Ramos (cell line): Measurements from ENCODE around the gene BICRA.

Source experiments
- in situ Hi-C: fragments of 300-500 bp; cut with MboI; formaldehyde crosslinking; loops from one replicate; pipeline ENCODE4 v1.14.3; 2022; ENCODE audit warnings: low sequenced_read_pairs; ENCODE audit not compliant: unreplicated experiment

The BICRA gene

DNA sequence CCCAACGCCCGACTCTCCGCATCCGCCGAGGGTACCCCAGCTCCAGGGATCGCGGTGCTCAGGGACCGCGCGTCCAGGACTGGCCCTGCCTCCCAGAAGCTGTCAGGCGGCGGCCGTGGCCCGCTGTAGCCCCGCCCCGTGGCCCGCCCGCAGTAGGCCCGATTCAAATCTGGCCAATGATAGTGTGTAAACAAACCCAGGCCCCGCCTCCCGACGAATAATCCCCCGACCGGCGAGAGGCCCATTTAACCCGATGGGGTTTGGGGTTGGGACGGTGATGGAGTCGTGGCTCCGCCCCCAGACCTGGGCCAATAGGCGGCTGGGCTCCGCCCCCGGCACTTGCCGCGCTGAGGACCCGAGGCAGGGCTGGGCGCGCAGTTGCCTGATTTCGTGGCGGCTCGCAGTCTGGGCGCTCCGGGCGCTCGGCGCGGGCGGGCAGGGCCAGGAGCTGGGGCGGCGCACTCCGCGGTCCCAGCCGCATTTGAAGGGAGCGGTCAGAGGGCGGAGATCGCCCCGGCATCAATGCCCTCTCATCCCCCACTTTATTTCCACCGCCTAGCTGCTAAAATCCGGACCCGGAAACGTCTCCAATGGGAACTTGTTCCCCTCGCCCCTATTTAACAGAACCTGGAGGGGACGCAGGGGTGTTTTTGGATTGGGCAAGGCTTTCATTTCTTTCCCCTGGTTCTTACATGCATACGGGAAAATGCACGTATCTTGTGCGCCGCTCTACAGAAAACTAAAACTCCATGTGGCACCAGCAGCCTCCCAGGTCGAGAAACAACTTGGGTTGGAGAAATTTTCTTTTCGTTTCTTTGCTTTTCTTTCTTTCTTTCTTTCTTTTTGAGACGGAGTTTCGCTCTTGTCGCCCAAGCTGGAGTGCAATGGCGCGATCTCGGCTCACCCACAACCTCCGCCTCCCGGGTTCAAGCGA lies 8.4 kb upstream of the BICRA start:
- in situ Hi-C loops: no loop called here

DNA sequence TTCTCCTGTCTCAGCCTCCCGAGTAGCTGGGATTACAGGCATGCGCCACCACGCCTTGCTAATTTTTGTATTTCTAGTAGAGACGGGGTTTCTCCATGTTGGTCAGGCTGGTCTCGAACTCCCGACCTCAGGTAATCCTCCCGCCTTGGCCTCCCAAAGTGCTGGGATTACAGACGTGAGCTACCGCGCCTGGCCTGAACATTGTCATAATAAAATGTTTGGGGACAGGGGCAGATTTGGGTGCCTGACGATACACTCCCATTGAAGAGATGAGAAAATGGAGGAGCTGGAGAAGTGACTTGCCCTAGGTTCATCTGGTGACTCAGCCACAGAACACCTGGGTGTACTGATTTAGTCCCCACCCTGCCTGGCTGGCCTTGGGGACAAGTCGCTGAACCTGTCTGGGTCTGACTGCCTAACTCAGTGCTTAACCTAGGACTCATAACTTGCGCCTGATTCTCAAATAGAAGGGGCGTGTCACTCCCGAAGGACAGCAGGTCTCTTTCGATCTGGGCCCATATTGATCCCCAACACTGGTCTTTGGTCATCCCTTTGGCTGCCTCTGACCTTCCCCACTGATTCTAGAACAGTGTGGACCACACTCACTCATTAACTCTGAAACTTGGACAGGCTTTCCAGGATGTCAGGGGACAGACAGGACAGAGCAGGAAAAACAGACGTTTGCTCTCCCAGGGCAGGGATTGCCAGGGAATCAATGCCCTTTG lies 7.6 kb upstream of the BICRA start:
- in situ Hi-C loops: no loop called here

DNA sequence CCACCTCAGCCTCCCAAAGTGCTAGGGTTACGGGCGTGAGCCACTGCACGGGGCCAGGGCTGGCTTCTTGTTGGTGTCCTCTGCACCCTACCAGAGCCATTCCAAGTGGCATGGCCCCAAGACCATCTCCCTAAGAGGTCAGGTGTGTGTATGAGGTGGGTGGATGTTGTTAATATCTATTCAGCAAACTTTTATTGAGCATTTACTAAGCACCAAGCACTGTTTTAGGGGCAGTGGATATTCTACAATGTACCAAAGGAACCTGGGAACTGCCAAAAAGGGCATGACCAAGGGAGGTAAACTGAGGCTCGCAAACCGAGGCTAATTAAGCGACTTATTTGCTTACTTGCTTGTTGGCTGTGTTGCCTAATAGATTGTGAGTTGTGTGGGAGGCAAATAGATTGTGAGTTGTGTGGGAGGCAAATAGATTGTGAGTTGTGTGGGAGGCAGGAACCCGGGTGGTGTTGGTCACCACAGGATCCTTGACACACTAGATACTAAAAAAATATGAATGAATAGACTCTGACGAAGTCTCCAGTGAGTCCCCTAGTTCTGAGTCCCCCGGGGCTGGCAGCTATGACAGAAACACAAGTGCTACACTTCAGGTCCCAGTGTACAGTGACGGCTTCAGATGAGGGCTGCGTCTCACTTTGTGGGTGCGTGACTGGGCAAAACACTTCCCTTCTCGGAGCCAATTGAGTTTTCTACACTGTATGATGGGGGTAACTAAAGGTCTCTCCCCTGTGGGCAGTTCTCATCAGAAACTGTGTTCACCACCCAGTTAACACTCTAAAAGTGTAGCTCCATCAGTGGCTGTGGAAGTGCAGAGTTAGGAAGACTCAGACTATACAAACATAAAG lies 5.0 kb upstream of the BICRA start:
- in situ Hi-C loops: no loop called here

DNA sequence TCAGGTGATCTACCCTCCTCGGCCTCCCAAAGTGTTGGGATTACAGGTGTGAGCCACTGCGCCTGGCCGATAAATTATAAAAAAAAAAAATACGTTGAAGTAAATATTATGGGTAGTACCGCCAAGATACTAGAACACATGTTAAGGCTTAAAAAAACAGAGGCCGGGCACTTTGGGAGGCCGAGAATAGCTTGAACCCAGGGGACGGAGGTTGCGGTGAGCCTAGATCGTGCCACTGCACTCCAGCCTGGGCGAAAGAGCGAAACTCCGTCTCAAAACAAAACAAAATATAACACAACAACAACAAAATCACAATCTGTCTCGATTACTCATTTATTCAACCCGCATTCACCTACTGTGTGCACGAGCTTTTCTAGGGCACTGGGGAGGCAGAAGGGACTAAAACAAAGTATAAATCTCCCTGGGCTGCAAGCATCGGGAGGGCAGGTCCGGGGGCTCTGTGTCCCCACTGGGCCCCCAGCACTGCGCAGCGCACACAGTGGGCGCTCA lies 1.3 kb upstream of the BICRA start:
- in situ Hi-C loops: no loop called here

DNA sequence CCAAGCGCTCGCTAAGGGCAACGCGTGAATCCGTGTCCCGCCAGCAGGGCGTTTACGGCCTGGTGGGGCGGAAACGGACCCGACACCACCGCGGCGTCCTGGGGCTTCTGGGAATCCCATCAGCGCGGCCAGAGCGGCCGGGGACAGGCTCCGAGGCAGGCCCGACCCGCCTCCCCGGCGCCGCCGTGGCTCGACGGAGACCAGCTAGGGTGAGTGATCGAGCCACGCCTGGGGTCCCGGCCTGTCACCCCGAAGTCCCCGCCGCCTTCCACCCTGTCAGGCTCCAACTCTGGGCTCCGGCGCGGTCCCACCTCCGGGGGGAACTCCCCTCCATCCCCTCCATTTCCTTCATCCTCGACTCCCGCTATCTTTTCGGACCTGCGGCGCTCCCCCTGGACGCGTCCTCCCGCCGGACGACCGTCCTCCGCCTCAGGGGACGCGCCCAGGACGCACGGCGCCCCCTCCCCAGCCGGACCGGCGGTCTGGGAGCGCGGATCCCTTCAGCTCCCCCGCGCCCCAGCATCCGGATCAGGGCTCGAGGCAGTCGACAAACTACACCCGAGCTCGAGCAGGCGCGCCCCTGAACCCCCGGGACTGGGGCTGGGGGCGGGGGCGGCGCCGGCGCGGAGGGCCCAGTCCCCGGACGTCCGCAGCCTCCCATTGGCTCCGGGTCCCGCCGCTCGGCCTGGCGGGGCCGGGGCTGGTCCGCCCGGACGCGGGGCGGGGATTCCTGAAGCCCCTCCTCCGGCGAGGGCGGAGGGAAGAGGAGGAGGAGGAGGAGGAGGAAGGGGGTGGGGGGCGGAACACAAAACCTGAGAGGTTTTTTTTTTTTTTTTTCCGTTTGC lies 638 bp upstream of the BICRA start:
- in situ Hi-C loops: no loop called here

DNA sequence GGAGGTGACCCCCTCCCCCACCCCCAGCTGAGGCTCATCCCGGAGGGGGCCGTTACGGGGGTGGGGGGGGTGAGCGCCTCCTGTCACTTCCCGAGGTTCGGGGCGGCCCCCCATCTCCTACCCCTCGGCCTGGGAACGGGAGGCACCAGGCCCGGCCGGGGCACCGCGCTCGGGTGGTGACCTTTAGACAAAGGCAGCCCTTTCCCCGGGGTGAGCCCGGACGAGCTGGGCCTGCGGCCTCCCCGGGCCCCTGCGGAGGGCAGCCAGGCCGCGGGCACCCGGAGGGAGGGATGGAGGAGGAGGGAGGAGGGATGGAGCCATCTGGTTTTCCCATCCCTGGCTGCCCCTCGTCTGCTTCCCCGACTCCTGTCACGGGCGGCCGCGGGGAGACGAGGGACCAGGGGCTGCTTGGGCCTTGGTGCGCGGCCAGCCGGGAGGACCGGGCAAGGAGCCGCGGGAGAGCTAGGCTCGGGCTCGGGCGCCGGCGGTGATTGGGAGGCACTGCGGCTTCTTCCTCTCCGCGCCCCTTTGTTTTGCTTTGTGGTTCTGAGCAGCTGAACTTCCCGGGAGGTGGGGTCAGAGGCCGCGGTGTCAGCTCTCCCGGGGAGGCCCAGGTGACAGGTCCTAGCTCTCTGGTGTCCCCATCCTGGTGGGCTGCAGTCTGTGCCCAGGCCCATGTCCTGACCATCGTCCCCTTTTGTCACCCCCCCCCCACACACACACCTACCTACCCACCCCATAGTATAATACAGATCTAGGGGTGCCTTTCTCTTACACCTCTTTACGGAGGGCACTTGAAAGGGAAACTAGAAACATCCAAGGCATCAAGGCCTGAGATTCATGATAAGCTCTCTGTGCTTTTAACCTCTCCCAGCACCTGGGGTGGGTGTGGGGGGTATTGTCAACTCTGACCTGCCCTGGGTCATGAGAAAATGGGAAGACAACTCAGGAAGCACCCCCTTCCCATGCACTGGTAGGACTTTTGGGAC lies 1.3 kb downstream of the BICRA start:
- in situ Hi-C loops: no loop called here

DNA sequence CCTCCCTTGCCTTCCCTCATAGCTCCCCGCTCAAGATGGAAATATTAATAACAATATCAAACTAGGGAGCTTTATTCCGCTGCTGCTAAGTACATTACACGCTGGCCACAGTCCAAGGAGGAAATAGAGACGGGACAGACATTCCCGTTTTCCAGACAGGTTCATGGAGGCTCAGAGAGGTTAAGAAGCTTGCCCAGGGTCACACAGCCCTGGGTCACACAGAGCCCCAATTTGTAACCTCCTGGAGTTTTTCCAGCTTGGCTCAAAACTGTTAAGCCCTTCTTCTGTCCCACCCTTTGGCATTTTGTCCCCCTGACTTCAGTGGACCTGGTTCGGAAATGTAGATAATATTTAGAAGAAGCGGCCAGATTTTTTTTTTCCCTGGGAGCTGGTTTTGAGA lies 2.0 kb downstream of the BICRA start:
- in situ Hi-C loops: no loop called here

DNA sequence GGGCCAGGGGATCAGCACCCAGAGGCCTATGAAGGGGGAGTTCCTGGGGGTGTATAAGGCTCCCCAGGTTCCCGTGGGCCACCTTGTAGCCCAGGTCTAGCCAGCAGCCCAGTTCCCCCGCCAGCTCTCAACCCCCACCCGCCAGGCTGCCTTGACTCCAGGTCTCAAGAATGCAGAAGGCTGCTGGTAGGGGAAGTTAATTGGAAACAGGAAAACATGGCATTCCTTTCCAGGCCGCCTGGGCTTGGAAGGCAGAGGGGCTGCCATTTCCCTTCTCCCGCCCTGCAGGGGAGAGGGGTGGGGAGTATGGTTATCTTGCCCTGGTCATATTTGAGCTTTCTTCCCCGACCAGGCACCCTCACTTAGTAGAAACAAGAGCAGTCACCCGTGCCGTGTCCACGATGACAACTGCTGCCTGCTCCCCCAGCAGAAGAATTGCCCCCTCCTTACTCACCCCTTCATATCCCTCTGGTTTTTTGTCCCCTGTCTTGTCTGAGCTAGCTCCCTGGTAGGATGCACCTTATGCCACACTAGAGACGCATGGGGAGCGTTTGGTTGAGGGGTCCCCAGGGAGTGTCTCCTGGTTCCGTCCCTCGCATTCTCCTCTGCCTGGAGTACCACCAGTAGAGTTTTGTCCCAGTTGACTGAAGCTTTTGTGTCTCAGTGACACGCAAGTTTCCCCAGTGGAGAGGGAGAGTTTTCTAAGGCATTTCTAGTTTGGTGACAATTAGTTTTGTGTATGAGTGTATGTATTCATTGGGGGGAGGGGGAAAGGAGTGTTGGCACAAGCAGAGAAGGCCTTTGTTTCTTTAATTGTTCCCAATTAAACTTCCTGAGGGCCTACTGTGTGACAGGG lies 4.5 kb downstream of the BICRA start:
- in situ Hi-C loops: no loop called here

DNA sequence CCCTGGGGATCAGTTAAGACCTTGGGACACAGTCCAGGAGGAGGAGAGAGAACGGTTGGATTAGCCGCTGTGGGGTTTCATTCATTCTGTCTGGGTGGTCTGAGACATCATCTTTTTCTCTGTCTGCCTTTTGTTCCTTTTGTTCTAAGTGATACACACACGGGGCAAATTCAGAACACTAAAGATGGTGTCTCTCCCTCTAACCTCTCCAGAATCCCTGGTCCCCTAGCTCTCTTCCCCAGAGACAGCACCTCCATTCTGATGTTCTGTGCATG lies 5.0 kb downstream of the BICRA start:
- in situ Hi-C loops: no loop called here

DNA sequence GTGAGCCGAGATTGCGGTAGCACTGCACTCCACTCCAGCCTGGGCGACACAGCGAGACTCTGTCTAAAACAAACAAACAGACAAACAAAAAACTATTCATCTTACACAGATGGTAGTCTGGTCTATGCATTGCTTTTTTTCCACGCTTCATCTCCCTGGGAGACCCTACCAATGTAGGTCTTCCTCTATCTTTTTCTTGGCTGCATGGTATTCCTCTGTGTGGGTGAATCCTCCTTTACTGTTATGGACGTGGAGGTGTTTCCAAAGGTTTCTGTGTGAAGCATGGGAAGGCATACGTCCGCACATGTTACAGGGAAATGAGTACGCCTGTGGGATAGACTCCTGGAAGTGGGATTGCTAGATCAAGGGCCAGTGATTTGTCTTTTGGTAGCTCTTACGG lies 5.6 kb downstream of the BICRA start:
- in situ Hi-C loops: no loop called here

DNA sequence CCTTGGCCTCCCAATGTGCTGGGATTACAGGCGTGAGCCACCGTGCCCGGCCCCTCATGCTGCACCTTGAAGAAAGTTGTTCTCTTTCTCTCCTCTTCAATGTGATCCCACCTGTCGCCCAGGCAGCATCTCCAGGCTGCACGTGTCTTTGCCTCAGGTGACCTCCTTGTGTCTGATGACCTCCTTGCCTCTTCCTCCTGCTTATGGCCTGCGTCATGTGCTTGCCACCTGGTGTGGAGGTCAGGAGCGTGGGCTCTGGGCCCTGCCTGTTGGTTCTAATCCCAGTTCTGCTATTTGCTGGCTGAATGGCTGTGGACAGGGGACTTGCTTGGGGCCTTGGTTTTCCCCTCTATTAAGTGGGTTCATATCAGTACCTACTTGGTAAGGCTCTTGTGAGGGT lies 6.3 kb downstream of the BICRA start:
- in situ Hi-C loops: no loop called here

DNA sequence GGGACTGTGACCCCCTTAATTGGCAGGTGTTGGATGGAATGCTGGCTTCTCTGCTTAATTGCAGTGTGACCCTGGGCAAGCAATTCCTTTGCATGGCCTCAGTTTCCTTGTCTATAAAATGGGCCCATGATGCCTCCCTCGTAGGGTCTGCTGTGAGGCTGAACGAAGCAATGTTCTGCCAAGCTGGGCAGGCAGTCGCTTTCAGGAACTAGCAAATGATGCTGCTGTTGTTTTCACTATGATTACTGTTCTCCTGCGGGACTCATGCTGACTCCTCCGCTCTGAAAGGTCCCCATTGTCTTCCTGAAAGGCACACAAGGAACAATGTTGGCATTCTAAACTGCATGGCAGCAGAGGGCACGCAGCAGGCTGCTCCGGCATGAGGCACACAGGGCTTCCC lies 6.8 kb downstream of the BICRA start:
- in situ Hi-C loops: no loop called here

DNA sequence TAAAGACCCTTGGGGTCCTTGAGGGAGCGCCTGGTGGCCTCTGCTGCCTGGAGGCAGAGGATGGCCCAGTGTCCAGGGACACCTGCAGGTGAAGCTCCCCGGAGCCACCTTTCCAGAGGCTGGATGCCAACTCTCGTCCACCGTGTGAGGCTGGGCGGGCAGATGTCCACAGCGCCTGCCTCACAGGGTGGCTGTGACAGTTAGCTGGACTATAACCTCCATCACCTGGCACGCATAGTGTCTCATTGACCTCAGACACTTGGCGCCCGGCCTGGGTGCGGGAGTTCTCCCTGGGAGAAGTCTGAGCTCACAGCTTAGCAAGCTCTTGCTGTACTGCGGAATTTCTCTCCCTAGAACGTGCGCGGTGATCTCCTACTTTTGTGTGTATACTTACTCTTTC lies 9.8 kb downstream of the BICRA start:
- in situ Hi-C loops: no loop called here

DNA sequence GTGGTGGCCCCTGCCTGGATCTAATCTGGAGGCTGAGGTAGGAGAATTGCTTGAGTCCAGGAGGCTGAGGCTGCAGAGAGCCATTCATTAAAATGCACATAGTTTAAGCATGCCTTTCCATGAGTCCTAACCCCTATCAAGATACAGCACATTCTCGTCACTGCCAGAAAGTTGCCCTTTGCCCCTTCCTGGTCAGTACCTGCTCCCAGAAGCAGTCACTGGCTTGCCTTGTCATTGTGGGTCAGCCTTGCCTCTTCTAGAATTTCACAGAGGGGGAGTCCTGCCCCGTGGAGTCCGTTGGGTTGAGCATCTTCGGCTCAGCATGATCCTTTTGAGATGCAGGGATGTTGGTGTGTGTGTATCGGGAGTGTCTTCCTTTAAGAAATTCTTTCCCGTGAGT lies 10.8 kb downstream of the BICRA start:
- in situ Hi-C loops: no loop called here

DNA sequence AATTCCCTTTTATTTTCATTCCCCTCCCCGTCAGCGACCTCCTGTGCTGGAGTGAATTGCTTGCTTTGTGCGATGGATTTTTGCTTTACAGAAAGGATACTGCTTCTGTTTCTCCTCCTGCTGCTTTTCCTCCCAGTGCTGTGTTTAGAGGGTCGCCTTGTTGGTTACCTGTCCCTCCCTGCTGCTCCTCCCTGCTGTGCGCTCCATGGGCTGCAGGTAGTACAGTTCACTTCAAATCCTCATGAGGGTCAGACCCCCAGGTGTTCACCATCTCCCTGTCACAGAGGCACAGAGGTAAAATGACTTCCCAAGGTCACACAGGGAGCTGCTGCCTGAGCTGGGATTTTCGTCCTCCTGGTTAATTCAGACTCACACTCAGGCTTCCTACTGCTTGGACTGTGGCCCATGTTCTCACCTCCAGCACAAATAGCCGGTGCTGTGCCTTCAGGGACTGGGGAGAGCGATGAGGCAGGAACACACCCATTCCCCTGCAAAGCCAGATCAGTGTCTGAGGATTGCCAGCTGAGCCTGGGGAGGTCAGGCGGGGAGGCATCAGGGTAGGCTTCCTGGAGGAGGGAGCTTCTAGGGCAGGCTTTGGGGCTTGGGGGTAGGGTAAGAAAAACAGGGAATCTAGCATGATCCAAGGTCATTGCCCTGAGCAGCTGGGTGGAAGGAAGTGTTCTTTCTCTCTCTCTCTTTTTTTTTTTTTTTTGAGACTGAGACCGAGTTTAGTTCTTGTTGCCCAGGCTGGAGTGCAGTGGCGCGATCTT lies 14.4 kb downstream of the BICRA start:
- in situ Hi-C loops: no loop called here

DNA sequence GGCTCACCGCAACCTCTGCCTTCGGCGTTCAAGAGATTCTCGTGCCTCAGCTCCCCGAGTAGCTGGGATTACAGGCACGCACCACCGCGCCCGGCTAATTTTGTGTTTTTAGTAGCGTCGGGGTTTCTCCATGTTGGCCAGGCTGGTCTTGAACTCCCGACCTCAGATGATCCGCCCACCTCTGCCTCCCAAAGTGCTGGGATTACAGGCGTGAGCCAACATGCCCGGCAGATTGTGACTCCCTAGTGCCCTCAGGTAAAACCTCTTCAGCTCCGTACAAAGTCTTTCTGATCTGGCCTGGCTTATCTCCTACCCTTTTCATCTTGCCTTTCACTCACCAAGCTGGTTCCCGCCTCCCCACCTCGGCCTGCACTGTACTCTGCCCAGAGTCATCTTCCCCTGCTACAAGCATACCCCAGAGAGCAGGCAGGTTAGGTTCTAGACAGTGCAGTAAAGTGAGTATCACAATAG lies 15.0 kb downstream of the BICRA start:
- in situ Hi-C loops: no loop called here

DNA sequence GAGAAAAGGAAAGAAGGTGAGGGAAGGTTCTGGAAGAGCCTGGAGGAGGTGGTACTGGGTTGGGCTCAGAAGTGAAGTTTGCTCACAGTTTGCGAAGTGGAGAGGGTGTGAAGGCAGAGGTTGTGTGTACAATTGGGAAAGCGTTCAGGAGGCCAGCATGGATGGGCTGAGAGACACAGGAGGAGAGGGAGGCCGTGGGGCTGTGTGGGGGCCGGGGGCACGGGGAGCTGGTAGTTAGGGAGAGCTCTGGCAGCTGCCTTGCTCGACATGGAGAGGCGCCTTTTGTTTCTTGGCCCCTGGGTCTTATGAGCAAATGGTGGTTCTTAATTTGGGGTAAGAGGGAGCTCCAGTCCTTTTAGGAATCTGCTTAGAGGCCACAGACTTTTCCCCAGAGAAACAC lies 16.7 kb downstream of the BICRA start:
- in situ Hi-C loops: no loop called here
